ENCODE data around the gene TRAF1. TPM values are rescaled to one million over a fixed set of nuclear protein-coding genes. Genes with fewer than 3 reads are reported as not detected.

TRAF1 gene
- total RNA-seq, 1 experiment from 2014 or later, result 1.7 TPM

DNA sequence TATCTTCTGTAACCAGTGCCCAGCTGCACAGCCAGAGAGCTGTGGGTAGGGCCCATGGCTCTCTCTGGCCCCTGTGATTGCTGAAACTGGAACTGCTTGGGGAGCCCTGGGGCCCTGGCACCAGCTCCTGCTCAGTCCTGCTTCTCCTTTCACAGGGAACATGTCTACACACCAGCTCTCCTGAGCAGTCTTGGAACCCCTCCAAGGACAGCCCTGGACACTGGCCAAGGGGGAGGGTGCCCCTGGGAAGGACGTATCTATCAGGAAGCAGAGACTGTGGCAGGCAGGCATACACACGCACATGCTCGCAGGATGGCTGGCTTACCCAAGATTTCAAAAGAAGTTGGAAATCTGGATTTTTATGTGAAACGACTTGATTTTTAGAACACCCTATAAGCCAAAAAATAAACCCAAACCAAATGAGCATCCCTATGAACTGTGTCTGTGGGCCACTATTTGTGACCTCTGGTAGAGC, 8.8 kb upstream of the TRAF1 start:
- no peak overlapping the region for H3K9ac ChIP-seq (ENCODE audit: low read length)
- ATAC-seq, result peak; percentile 52

More for the DNA sequence above, 8.8 kb upstream of the TRAF1 start:
- Histone ChIP-seq H3K79me2 (ENCODE audit: insufficient read depth, low read length) (no peaks in the 10 kb centered on the region), H3K27me3 (ENCODE audit: insufficient read depth, low read length) (no peaks in the 10 kb centered on the region), H3K4me3 (replicated peaks in 1 of 2; ENCODE audit: low read depth in 1 of 2, low read length in 2 of 2) (no peak overlapping the region), H3K4me2 (ENCODE audit: low read length) (peak overlapping the region; percentile 45), H3K36me3 (ENCODE audit: control insufficient read depth in 1 of 2, insufficient read depth in 2 of 2, low read length in 2 of 2) (no peaks in the 10 kb centered on the region), H3K9me2 (ENCODE audit: insufficient read depth) (no peaks in the 10 kb centered on the region), H3K4me1 (ENCODE audit: control insufficient read depth in 1 of 2, insufficient read depth in 2 of 2, low read length in 2 of 2) (peaks cover 18 to 26% of the 10 kb centered on the region in 2 experiments), H2AFZ (ENCODE audit: low read depth, low read length, poor library complexity, severe bottlenecking) (peak overlapping the region; percentile 45), H3K27ac (ENCODE audit: low read depth, low read length) (no peak overlapping the region), H3K9me3 (ENCODE audit: control insufficient read depth in 1 of 2, insufficient read depth in 1 of 2, low read depth in 1 of 2, low read length in 2 of 2) (no peaks in the 10 kb centered on the region), H4K20me1 (ENCODE audit: insufficient read depth) (no peaks in the 10 kb centered on the region)
- CTCF ChIA-PET, result interaction anchor here (0.7 to 3.9 kb wide), 3 partner anchors 46 to 179 kb away, joined by 3 to 29 read pairs (median 7); no protein-coding TSS in a partner anchor
- TF ChIP-seq, protein P1, sequence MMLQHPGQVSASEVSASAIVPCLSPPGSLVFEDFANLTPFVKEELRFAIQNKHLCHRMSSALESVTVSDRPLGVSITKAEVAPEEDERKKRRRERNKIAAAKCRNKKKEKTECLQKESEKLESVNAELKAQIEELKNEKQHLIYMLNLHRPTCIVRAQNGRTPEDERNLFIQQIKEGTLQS (IDR thresholded peaks at IDR 0.05), result no peak
- no peak for TF ChIP-seq SP1 (IDR thresholded peaks at IDR 0.05; ENCODE audit: low read depth)
- TF ChIP-seq YY1 (IDR thresholded peaks at IDR 0.05; ENCODE audit: extremely low read depth, insufficient replicate concordance, low read depth, low read length), result no peak
- no peak for TF ChIP-seq RAD21 (IDR thresholded peaks at IDR 0.05; ENCODE audit: low read depth)
- no peak for TF ChIP-seq FOSL1 (IDR thresholded peaks at IDR 0.05; ENCODE audit: low read depth)
- TF ChIP-seq POLR2AphosphoS5 (IDR thresholded peaks at IDR 0.05; ENCODE audit: low read depth, low read length), result peak; percentile 36; the same call in 1 of the 2 replicates
- no peak for TF ChIP-seq ZNF274 (IDR thresholded peaks at IDR 0.05; ENCODE audit: low read depth, low read length)
- TF ChIP-seq, protein P2, sequence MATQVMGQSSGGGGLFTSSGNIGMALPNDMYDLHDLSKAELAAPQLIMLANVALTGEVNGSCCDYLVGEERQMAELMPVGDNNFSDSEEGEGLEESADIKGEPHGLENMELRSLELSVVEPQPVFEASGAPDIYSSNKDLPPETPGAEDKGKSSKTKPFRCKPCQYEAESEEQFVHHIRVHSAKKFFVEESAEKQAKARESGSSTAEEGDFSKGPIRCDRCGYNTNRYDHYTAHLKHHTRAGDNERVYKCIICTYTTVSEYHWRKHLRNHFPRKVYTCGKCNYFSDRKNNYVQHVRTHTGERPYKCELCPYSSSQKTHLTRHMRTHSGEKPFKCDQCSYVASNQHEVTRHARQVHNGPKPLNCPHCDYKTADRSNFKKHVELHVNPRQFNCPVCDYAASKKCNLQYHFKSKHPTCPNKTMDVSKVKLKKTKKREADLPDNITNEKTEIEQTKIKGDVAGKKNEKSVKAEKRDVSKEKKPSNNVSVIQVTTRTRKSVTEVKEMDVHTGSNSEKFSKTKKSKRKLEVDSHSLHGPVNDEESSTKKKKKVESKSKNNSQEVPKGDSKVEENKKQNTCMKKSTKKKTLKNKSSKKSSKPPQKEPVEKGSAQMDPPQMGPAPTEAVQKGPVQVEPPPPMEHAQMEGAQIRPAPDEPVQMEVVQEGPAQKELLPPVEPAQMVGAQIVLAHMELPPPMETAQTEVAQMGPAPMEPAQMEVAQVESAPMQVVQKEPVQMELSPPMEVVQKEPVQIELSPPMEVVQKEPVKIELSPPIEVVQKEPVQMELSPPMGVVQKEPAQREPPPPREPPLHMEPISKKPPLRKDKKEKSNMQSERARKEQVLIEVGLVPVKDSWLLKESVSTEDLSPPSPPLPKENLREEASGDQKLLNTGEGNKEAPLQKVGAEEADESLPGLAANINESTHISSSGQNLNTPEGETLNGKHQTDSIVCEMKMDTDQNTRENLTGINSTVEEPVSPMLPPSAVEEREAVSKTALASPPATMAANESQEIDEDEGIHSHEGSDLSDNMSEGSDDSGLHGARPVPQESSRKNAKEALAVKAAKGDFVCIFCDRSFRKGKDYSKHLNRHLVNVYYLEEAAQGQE (IDR thresholded peaks at IDR 0.05; ENCODE audit: low read depth), result no peak
- TF ChIP-seq JUND (IDR thresholded peaks at IDR 0.05), result no peak
- no peak for TF ChIP-seq EZH2 (IDR thresholded peaks at IDR 0.05)
- TF ChIP-seq TCF7L2 (IDR thresholded peaks at IDR 0.05; ENCODE audit: borderline replicate concordance, extremely low read depth, insufficient read depth, insufficient read length), result no peak
- TF ChIP-seq, protein P3, sequence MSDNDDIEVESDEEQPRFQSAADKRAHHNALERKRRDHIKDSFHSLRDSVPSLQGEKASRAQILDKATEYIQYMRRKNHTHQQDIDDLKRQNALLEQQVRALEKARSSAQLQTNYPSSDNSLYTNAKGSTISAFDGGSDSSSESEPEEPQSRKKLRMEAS (IDR thresholded peaks at IDR 0.05), result peak; percentile 44; the same call in 1 of the 2 replicates
- no peak for TF ChIP-seq SIN3A (IDR thresholded peaks at IDR 0.05; ENCODE audit: low read depth)
- no peak for TF ChIP-seq EGR1 (IDR thresholded peaks at IDR 0.05; ENCODE audit: low read depth)
- TF ChIP-seq, protein P4, sequence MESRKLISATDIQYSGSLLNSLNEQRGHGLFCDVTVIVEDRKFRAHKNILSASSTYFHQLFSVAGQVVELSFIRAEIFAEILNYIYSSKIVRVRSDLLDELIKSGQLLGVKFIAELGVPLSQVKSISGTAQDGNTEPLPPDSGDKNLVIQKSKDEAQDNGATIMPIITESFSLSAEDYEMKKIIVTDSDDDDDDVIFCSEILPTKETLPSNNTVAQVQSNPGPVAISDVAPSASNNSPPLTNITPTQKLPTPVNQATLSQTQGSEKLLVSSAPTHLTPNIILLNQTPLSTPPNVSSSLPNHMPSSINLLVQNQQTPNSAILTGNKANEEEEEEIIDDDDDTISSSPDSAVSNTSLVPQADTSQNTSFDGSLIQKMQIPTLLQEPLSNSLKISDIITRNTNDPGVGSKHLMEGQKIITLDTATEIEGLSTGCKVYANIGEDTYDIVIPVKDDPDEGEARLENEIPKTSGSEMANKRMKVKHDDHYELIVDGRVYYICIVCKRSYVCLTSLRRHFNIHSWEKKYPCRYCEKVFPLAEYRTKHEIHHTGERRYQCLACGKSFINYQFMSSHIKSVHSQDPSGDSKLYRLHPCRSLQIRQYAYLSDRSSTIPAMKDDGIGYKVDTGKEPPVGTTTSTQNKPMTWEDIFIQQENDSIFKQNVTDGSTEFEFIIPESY (IDR thresholded peaks at IDR 0.05; ENCODE audit: extremely low read depth, insufficient replicate concordance, low read length), result no peak
- BruUV-seq (replicated peaks), result no TSS peak
- intact Hi-C loops (cut with micrococcal nuclease), result loop anchor here (5.0 kb wide), 1 partner anchor 58 kb away; the partner anchor contains the start of gene PHF19
- RAD21 ChIA-PET (ENCODE audit: low non-redundant PET in 1 of 2, low total read pairs in 2 of 2, uncharacterized antibody in 2 of 2, unreplicated experiment in 2 of 2), result no interaction called here
- DNase-seq (ENCODE audit: low read depth, low spot score), result no peak
- POLR2A ChIA-PET, result interaction anchor here (0.8 kb wide), 1 partner anchor 527 kb away, joined by 3 read pairs; no protein-coding TSS in a partner anchor
